Psoas muscle (tissue), 8 donors: Measurements from ENCODE around the gene UVSSA. TPM values are rescaled to one million over a fixed set of nuclear protein-coding genes. Genes with fewer than 3 reads are reported as not detected.

Source experiments
- ATAC-seq, 4 donors: fragments of 200-7000 bp; cut with Tn5 transposase; one replicate each; pipeline ENCODE4 v1.9.1; 2020; ENCODE audit warnings: moderate library complexity in 3 of 4, mild to moderate bottlenecking in 2 of 4
- DNase-seq, 2 donors: peaks; one replicate each; pipeline ENCODE4 v3.0.0-alpha.2; 2020
- H3K27ac ChIP-seq: fragments of 200-600 bp; one replicate; pipeline ENCODE4 v1.8.0; 2022
- H3K27me3 ChIP-seq, 3 donors: fragments of 200-600 bp in 1 of 3; one replicate each; pipeline versions ENCODE4 v1.6.1 to v1.8.0; 2013 to 2022; ENCODE audit warnings: low read length in 2 of 3, mild to moderate bottlenecking in 2 of 3, moderate library complexity in 1 of 3; ENCODE audit not compliant: insufficient read depth in 3 of 3
- H3K36me3 ChIP-seq, 2 donors: fragments of 200-600 bp in 1 of 2; one replicate each; pipeline versions ENCODE4 v1.6.1 to v1.8.0; 2013 to 2022; ENCODE audit warnings: low read depth in 1 of 2, mild to moderate bottlenecking in 1 of 2, moderate library complexity in 1 of 2; ENCODE audit not compliant: insufficient read depth in 1 of 2
- H3K4me1 ChIP-seq: fragments of 200-600 bp; one replicate; pipeline ENCODE4 v1.8.0; 2022
- H3K4me3 ChIP-seq: fragments of 200-600 bp; one replicate; pipeline ENCODE4 v1.8.0; 2022; ENCODE audit warnings: mild to moderate bottlenecking
- H3K9me3 ChIP-seq: fragments of 200-600 bp; one replicate; pipeline ENCODE4 v1.8.0; 2022
- WGBS, 3 donors: extraction: QIAGEN DNeasy Blood & Tissue Kit; methylation state at CpG; one replicate each; pipeline versions ENCODE4 v1.1.6 to v1.1.7; 2013; 5-methylcytosine and 5-hydroxymethylcytosine counted together
- intact Hi-C, 2 donors: fragments of 100-400 bp; cut with DNase I; formaldehyde crosslinking; loops; one replicate each; pipeline versions ENCODE4 v1.11.0 to v1.14.2; 2022
- polyA plus RNA-seq, 3 donors: library from polyadenylated mRNA; stranded (reverse); fragments of 200-250 nt; gene quantifications; one replicate each; pipeline ENCODE4 v1.2.3, GENCODE V29; 2013
- total RNA-seq, 4 donors: library from RNA; stranded (reverse); fragmentation: NEBNext Ultra II Directional in 2 of 4; extraction: Animal tissue kit (Norgen Biotek cat#: 25700) in 2 of 4; gene quantifications; one replicate each; pipeline versions ENCODE4 v1.2.1 to v1.2.4, GENCODE V29; 2021 to 2023
- TF ChIP-seq, protein P1 (sequence below): fragments of 200-600 bp; IDR thresholded peaks from one replicate; pipeline ENCODE4 v1.8.0; 2022; ENCODE audit warnings: antibody characterized with exemption
- donor health status: healthy with polysubstance abuse.
- donor health status: DM: no; HTN: no; CAD: no; lungs with moderate emphysema.
- donor health status: Bipolar disorder and iron deficiency.
- donor health status: healthy.
- donor health status: DM: yes; HTN: yes; CAD: no.
- donor health status: DM: no; HTN: no; CAD: no.
- donor health status: DM: no; HTN: no; CAD: no.
- donor health status: DM: yes; HTN: yes; CAD: no.

UVSSA gene
- total and polyA plus RNA-seq, 7 donors = 1.9 to 9.4 (median 7.7) TPM

DNA sequence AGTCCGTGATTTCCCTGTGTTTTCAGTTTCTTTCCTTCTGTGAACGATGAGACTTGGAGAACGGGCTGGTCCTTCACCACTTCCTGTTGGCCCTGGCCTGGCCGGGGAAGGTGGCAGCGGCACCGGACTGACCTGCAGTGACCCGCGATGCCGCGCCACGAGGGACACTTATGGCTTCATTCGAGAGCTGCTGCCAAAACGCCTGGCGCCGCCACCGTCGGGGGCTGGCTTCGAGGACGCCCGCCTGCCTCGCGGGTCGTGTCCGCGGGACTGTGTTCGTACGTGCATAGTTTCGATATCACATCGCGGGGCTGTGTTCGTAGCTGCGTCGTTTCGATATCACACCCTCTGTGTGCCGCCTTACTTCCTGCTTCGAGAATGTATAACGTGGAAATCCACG is 7.5 kb upstream of the UVSSA start:
- intact Hi-C loops = no loop called here
- H3K36me3 ChIP-seq = peaks cover 12 to 65% of the 10 kb centered on the region in 2 donors
- no peak overlapping the region for H3K27ac ChIP-seq
- TF ChIP-seq, protein P1, sequence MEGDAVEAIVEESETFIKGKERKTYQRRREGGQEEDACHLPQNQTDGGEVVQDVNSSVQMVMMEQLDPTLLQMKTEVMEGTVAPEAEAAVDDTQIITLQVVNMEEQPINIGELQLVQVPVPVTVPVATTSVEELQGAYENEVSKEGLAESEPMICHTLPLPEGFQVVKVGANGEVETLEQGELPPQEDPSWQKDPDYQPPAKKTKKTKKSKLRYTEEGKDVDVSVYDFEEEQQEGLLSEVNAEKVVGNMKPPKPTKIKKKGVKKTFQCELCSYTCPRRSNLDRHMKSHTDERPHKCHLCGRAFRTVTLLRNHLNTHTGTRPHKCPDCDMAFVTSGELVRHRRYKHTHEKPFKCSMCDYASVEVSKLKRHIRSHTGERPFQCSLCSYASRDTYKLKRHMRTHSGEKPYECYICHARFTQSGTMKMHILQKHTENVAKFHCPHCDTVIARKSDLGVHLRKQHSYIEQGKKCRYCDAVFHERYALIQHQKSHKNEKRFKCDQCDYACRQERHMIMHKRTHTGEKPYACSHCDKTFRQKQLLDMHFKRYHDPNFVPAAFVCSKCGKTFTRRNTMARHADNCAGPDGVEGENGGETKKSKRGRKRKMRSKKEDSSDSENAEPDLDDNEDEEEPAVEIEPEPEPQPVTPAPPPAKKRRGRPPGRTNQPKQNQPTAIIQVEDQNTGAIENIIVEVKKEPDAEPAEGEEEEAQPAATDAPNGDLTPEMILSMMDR = no peak
- H3K4me3 ChIP-seq = no peak overlapping the region
- H3K27me3 ChIP-seq = no peaks in the 10 kb centered on the region
- no peak for DNase-seq
- no peaks in the 10 kb centered on the region for H3K9me3 ChIP-seq
- no peaks in the 10 kb centered on the region for H3K4me1 ChIP-seq
- no peak for ATAC-seq
- 96 to 97% (median 96%) methylated on average over 38 of the region's 38 CpGs for WGBS, 3 donors

DNA sequence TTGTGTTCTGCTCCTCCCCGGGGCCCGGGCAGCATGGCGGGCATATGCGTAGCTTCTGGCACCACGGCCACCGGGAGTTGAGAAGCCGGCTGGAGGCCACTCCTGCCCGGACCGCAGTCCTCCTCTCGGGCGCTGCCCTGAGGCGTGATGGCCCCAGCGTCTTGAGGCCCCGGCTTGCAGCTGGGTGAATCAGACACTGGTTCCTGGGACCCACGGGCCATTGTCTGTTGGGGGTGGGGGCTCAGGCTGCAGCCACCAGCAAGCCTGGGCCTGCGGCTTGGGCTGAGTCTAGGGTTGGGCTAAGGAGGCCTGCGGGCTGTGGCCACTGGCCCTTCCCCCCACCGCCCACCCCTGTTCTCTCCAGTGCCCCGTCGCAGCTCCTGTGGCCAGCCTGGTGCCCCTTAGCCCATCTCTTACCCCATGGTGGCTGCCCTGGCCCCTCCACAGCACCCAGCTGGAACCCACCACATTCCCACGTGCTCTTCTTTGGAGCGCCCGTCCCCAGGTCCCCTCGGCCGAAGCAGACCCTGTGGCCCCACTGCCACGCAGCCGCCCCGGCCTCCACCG is 6.7 kb upstream of the UVSSA start:
- H3K27ac ChIP-seq = no peak overlapping the region
- intact Hi-C loops = loop anchor here in 1 of 2 donors (5.0 kb wide), 1 partner anchor 33 kb away; no protein-coding TSS in a partner anchor
- H3K36me3 ChIP-seq = peaks cover 8 to 58% of the 10 kb centered on the region in 2 donors
- ATAC-seq = no peak
- no peaks in the 10 kb centered on the region for H3K27me3 ChIP-seq
- H3K4me1 ChIP-seq = no peaks in the 10 kb centered on the region
- H3K9me3 ChIP-seq = no peaks in the 10 kb centered on the region
- WGBS, 3 donors = 87 to 95% (median 88%) methylated on average over 23 to 29 of the region's 29 CpGs
- no peak overlapping the region for H3K4me3 ChIP-seq
- TF ChIP-seq, protein P1 = no peak
- no peak for DNase-seq

DNA sequence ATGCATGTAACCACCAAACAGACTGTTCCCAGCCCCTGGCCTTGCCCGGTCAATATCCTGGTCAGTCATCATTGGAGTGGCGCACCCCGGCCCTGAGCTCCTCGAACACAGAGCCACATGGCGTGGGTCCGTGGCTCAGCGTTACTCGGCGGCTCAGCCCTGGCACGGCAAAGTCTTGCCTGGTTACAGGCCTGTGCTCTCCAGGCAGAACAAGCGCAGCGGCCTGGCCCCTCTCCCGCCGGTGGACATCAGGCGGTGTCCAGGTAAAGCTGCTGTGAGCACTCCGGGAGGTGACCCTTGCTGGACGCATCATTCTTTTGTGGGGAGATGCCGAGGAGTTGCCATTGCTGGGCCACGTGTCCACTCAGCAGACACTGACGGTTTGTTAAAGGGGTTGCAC is 6.1 kb upstream of the UVSSA start:
- Histone ChIP-seq H3K27ac (no peak overlapping the region), H3K36me3 (peaks cover 8 to 58% of the 10 kb centered on the region in 2 donors), H3K4me3 (no peak overlapping the region), H3K9me3 (no peaks in the 10 kb centered on the region), H3K27me3 (no peaks in the 10 kb centered on the region), H3K4me1 (peaks cover 4% of the 10 kb centered on the region)
- intact Hi-C loops = loop anchor here in 1 of 2 donors (5.0 kb wide), 1 partner anchor 34 kb away; no protein-coding TSS in a partner anchor
- TF ChIP-seq, protein P1 = no peak
- no peak for ATAC-seq
- 94 to 95% (median 94%) methylated on average over 20 of the region's 20 CpGs for WGBS, 3 donors
- no peak for DNase-seq

DNA sequence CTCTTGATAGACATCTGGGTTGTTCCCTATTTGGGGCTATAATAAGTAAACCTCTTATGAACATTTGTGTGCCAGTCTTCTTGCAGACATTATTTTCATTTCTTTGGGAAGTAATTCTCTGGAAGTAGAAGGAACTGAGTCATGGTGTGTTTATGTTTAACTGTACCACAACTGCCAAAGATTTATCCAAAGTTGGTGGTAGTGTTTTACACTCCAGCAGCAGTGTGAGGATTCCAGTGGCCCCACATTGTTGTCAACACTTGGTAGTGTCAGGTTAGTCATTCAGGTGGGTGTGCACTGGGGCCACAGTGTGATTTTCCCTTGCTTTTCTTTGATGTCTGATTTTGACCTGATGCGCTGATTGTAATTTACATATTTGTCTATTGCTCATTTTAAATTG is 5.0 kb upstream of the UVSSA start:
- Histone ChIP-seq H3K36me3 (peaks cover 8 to 52% of the 10 kb centered on the region in 2 donors), H3K9me3 (no peaks in the 10 kb centered on the region), H3K4me1 (peaks cover 4% of the 10 kb centered on the region), H3K4me3 (no peak overlapping the region), H3K27me3 (no peaks in the 10 kb centered on the region), H3K27ac (no peak overlapping the region)
- DNase-seq (no peak), ATAC-seq (no peak)
- TF ChIP-seq, protein P1 = no peak
- 100% methylated on average over 1 of the region's 1 CpG for WGBS, 3 donors
- intact Hi-C loops = loop anchor here in 1 of 2 donors (5.0 kb wide), 1 partner anchor 35 kb away; no protein-coding TSS in a partner anchor

DNA sequence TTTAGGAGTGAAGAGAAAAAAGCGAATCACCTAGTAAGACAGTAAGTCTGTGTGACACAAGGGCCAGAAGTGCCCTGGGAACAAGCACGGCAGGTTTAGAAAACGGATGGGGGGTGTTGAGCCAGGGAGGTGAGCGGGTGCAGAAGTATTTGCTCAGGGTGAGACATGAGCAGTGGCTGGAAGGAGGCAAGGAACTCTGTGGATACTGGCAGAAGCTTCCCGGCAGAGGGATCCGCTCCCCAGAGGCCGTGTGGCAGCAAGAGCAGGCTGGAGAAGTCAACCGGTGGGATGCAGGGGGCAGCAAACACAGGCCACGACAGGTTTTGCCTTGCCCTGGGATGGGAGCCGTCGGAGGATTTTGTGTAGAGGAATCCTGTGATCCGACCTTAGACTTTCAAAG is 2.3 kb upstream of the UVSSA start:
- intact Hi-C loops = loop anchor here (2.0 to 5.0 kb wide), 3 partner anchors 37 to 94 kb away; no protein-coding TSS in a partner anchor
- DNase-seq = no peak
- WGBS, 3 donors = 62 to 78% (median 63%) methylated on average over 12 of the region's 12 CpGs
- Histone ChIP-seq H3K27me3 (no peaks in the 10 kb centered on the region), H3K9me3 (no peaks in the 10 kb centered on the region), H3K4me3 (no peak overlapping the region), H3K36me3 (peaks cover 3 to 31% of the 10 kb centered on the region in 2 donors), H3K27ac (no peak overlapping the region), H3K4me1 (peaks cover 15% of the 10 kb centered on the region)
- ATAC-seq = no peak
- TF ChIP-seq, protein P1 = no peak
